ENCODE data around the gene NAPB.

NAPB gene

GRCh38 chr20:23344336-23344735 lies 77.0 kb downstream of the NAPB start:
- DNase-seq (ENCODE audit: low read depth): no peak

GRCh38 chr20:23343590-23343989 lies 77.7 kb downstream of the NAPB start:
- DNase-seq (ENCODE audit: low read depth): no peak

GRCh38 chr20:23341073-23341472 lies 80.2 kb downstream of the NAPB start:
- DNase-seq (ENCODE audit: low read depth): no peak

GRCh38 chr20:23340524-23340923 lies 80.8 kb downstream of the NAPB start:
- DNase-seq (ENCODE audit: low read depth): no peak

GRCh38 chr20:23339986-23340385 lies 81.3 kb downstream of the NAPB start:
- no peak for DNase-seq (ENCODE audit: low read depth)

GRCh38 chr20:23337312-23337711 lies 84.0 kb downstream of the NAPB start:
- DNase-seq (ENCODE audit: low read depth): no peak

GRCh38 chr20:23336476-23336875 lies 84.8 kb downstream of the NAPB start:
- no peak for DNase-seq (ENCODE audit: low read depth)

GRCh38 chr20:23335521-23335920 lies 85.8 kb downstream of the NAPB start:
- DNase-seq (ENCODE audit: low read depth): no peak

GRCh38 chr20:23334111-23334510 lies 87.2 kb downstream of the NAPB start:
- no peak for DNase-seq (ENCODE audit: low read depth)

GRCh38 chr20:23332467-23332866 lies 88.8 kb downstream of the NAPB start:
- DNase-seq (ENCODE audit: low read depth): no peak

- no peak for DNase-seq (ENCODE audit: low read depth)
Measured at GRCh38 chr20:23331450-23332350, 89.6 kb downstream of the NAPB start.

- DNase-seq (ENCODE audit: low read depth): no peak
Measured at GRCh38 chr20:23327617-23328333, 93.5 kb downstream of the NAPB start.

GRCh38 chr20:23326774-23327173 lies 94.5 kb downstream of the NAPB start:
- DNase-seq (ENCODE audit: low read depth): no peak

GRCh38 chr20:23325107-23325506 lies 96.2 kb downstream of the NAPB start:
- DNase-seq (ENCODE audit: low read depth): no peak

Data from stimulated activated CD4-positive, alpha-beta T cell treated with anti-CD3 and anti-CD28 coated beads, Interleukin-2, amount 100 ng/mL, for 4 hours (primary cell).